Measurements from ENCODE around the gene CDYL2. TPM values are rescaled to one million over a fixed set of nuclear protein-coding genes. Genes with fewer than 3 reads are reported as not detected.

The CDYL2 gene
- total RNA-seq, 2 experiments from 2014 or later, result 0.98 to 2.5 TPM

- BruUV-seq (replicated peaks), result no TSS peak
- H3K9me2 ChIP-seq (ENCODE audit: insufficient read depth, low read length), result no peaks in the 10 kb centered on the region
- H3K4me3 ChIP-seq (ENCODE audit: low read depth, low read length, poor library complexity, severe bottlenecking), result no peak overlapping the region
- no peaks in the 10 kb centered on the region for H3K9me3 ChIP-seq (ENCODE audit: low read length)
- intact Hi-C loops (cut with micrococcal nuclease; ENCODE audit: unreplicated experiment), result no loop called here
- H4K20me1 ChIP-seq (ENCODE audit: insufficient read depth, low read length), result no peaks in the 10 kb centered on the region
- H3K4me2 ChIP-seq (ENCODE audit: low read length), result no peak overlapping the region
- no peak for DNase-seq (ENCODE audit: low spot score)
- CTCF ChIA-PET (ENCODE audit: unreplicated experiment), result no interaction called here
- POLR2A ChIA-PET, result no interaction called here
- TF ChIP-seq CTCF (conservative IDR thresholded peaks at IDR 0.05; ENCODE audit: low read length) (no peak), EZH2phosphoT487 (IDR thresholded peaks at IDR 0.05; ENCODE audit: borderline replicate concordance, low read depth, low read length) (no peak)
- H3K27ac ChIP-seq (ENCODE audit: low read depth, low read length, poor library complexity, severe bottlenecking), result no peak overlapping the region
- H2AFZ ChIP-seq (ENCODE audit: low read length), result no peak overlapping the region
- no peaks in the 10 kb centered on the region for H3K36me3 ChIP-seq (ENCODE audit: insufficient read depth, low read length)
- no peaks in the 10 kb centered on the region for H3K79me2 ChIP-seq (ENCODE audit: insufficient read depth, low read depth, low read length)
- H3K4me1 ChIP-seq (ENCODE audit: insufficient read depth, low read length, poor library complexity, severe bottlenecking), result no peaks in the 10 kb centered on the region
Observed at GRCh38 chr16:80691111-80691741, 113.2 kb downstream of the CDYL2 start.

- Histone ChIP-seq H4K20me1 (ENCODE audit: insufficient read depth, low read length) (no peaks in the 10 kb centered on the region), H3K9me3 (ENCODE audit: low read length) (no peaks in the 10 kb centered on the region), H3K36me3 (ENCODE audit: insufficient read depth, low read length) (no peaks in the 10 kb centered on the region), H2AFZ (ENCODE audit: low read length) (no peak overlapping the region), H3K4me2 (ENCODE audit: low read length) (no peak overlapping the region), H3K9me2 (ENCODE audit: insufficient read depth, low read length) (no peaks in the 10 kb centered on the region), H3K27ac (ENCODE audit: low read depth, low read length, poor library complexity, severe bottlenecking) (no peak overlapping the region), H3K4me1 (ENCODE audit: insufficient read depth, low read length, poor library complexity, severe bottlenecking) (no peaks in the 10 kb centered on the region), H3K4me3 (ENCODE audit: low read depth, low read length, poor library complexity, severe bottlenecking) (no peak overlapping the region), H3K79me2 (ENCODE audit: insufficient read depth, low read depth, low read length) (no peaks in the 10 kb centered on the region)
- DNase-seq (ENCODE audit: low spot score), result no peak
- BruUV-seq (replicated peaks), result no TSS peak
- intact Hi-C loops (cut with micrococcal nuclease; ENCODE audit: unreplicated experiment), result no loop called here
- POLR2A ChIA-PET, result no interaction called here
- CTCF ChIA-PET (ENCODE audit: unreplicated experiment), result no interaction called here
- no peak for TF ChIP-seq CTCF (conservative IDR thresholded peaks at IDR 0.05; ENCODE audit: low read length)
- no peak for TF ChIP-seq EZH2phosphoT487 (IDR thresholded peaks at IDR 0.05; ENCODE audit: borderline replicate concordance, low read depth, low read length)
Observed at GRCh38 chr16:80689487-80689886, 114.9 kb downstream of the CDYL2 start.

- TF ChIP-seq EZH2phosphoT487 (IDR thresholded peaks at IDR 0.05; ENCODE audit: borderline replicate concordance, low read depth, low read length) (no peak), CTCF (conservative IDR thresholded peaks at IDR 0.05; ENCODE audit: low read length) (no peak)
- Histone ChIP-seq H3K4me1 (ENCODE audit: insufficient read depth, low read length, poor library complexity, severe bottlenecking) (no peaks in the 10 kb centered on the region), H4K20me1 (ENCODE audit: insufficient read depth, low read length) (no peaks in the 10 kb centered on the region), H3K79me2 (ENCODE audit: insufficient read depth, low read depth, low read length) (no peaks in the 10 kb centered on the region), H3K27ac (ENCODE audit: low read depth, low read length, poor library complexity, severe bottlenecking) (no peak overlapping the region), H3K36me3 (ENCODE audit: insufficient read depth, low read length) (no peaks in the 10 kb centered on the region), H3K9me3 (ENCODE audit: low read length) (no peaks in the 10 kb centered on the region), H3K9me2 (ENCODE audit: insufficient read depth, low read length) (no peaks in the 10 kb centered on the region), H3K4me2 (ENCODE audit: low read length) (no peak overlapping the region), H2AFZ (ENCODE audit: low read length) (no peak overlapping the region), H3K4me3 (ENCODE audit: low read depth, low read length, poor library complexity, severe bottlenecking) (no peak overlapping the region)
- DNase-seq (ENCODE audit: low spot score), result no peak
- no TSS peak for BruUV-seq (replicated peaks)
- CTCF ChIA-PET (ENCODE audit: unreplicated experiment), result no interaction called here
- intact Hi-C loops (cut with micrococcal nuclease; ENCODE audit: unreplicated experiment), result no loop called here
- POLR2A ChIA-PET, result no interaction called here
Observed at GRCh38 chr16:80687606-80688005, 116.8 kb downstream of the CDYL2 start.
